Neural progenitor cell (in vitro differentiated cells): ENCODE results near the gene SLC10A3. TPM values are rescaled to one million over a fixed set of nuclear protein-coding genes. Genes with fewer than 3 reads are reported as not detected.

Experiments used
- DNase-seq: peaks from one replicate; pipeline ENCODE4 v3.0.0-alpha.2; 2016; ENCODE audit warnings: low spot score
- H2AFZ ChIP-seq: fragments of 200-600 bp; sonication (generic); replicated peaks from 2 replicates; pipeline ENCODE4 v1.6.1; 2016; ENCODE audit warnings: antibody characterized with exemption
- H3F3A ChIP-seq: fragments of 200-600 bp; sonication (generic); 2 replicates; pipeline ENCODE4 v1.6.1; 2016; ENCODE audit warnings: antibody characterized with exemption, low read depth
- H3K27ac ChIP-seq: fragments of 200-600 bp; sonication (generic); 2 replicates; pipeline ENCODE4 v1.5.1; 2016; ENCODE audit warnings: mild to moderate bottlenecking
- H3K27me3 ChIP-seq: fragments of 200-600 bp; sonication (generic); 2 replicates; pipeline ENCODE4 v1.6.1; 2016; ENCODE audit warnings: mild to moderate bottlenecking, moderate library complexity
- H3K36me3 ChIP-seq: fragments of 200-600 bp; sonication (generic); 2 replicates; pipeline ENCODE4 v1.5.1; 2016
- H3K4me1 ChIP-seq: fragments of 200-600 bp; sonication (generic); 2 replicates; pipeline ENCODE4 v1.6.1; 2016; ENCODE audit warnings: mixed run types
- H3K4me2 ChIP-seq: fragments of 200-600 bp; sonication (generic); 2 replicates; pipeline ENCODE4 v1.6.1; 2016
- H3K4me3 ChIP-seq: fragments of 200-600 bp; sonication (generic); 2 replicates; pipeline ENCODE4 v1.5.1; 2016
- H3K79me2 ChIP-seq: fragments of 200-600 bp; sonication (generic); 2 replicates; pipeline ENCODE4 v1.6.1; 2016; ENCODE audit warnings: low read depth
- H3K9ac ChIP-seq: fragments of 200-600 bp; sonication (generic); 2 replicates; pipeline ENCODE4 v1.6.1; 2016
- H3K9me3 ChIP-seq: fragments of 200-600 bp; sonication (generic); 2 replicates; pipeline ENCODE4 v1.5.1; 2016; ENCODE audit warnings: low read depth
- H4K20me1 ChIP-seq: fragments of 200-600 bp; sonication (generic); 2 replicates; pipeline ENCODE4 v1.6.1; 2016; ENCODE audit warnings: low read depth
- H3K27ac Mint-ChIP-seq: 3 replicates; pipeline ENCODE4 v1.8.0; 2021; ENCODE audit warnings: mixed read lengths
- H3K27me3 Mint-ChIP-seq: 2 replicates; pipeline ENCODE4 v1.8.0; 2022; ENCODE audit warnings: low read depth, mild to moderate bottlenecking, inconsistent platforms, moderate library complexity, mixed read lengths; ENCODE audit not compliant: insufficient read depth
- H3K36me3 Mint-ChIP-seq: 3 replicates; pipeline ENCODE4 v1.8.0; 2021; ENCODE audit warnings: mixed read lengths
- H3K4me1 Mint-ChIP-seq: 3 replicates; pipeline ENCODE4 v1.8.0; 2021; ENCODE audit warnings: mixed read lengths
- H3K4me3 Mint-ChIP-seq: 3 replicates; pipeline ENCODE4 v1.8.0; 2021; ENCODE audit warnings: mild to moderate bottlenecking, moderate library complexity, mixed read lengths
- H3K9me3 Mint-ChIP-seq: 3 replicates; pipeline ENCODE4 v1.8.0; 2020; ENCODE audit warnings: mixed read lengths
- CTCF ChIP-seq: fragments of 200-600 bp; sonication (generic); IDR thresholded peaks from 2 replicates; pipeline ENCODE4 v1.5.1; 2017; ENCODE audit warnings: antibody characterized with exemption, mild to moderate bottlenecking
- EZH2 ChIP-seq: fragments of 200-600 bp; sonication (generic); IDR thresholded peaks from 2 replicates; pipeline ENCODE4 v1.6.1; 2017; ENCODE audit warnings: antibody characterized with exemption, mild to moderate bottlenecking, moderate library complexity
- EZH2phosphoT487 ChIP-seq: fragments of 200-600 bp; sonication (generic); IDR thresholded peaks from 2 replicates; pipeline ENCODE4 v1.6.1; 2017; ENCODE audit warnings: antibody characterized with exemption
- total RNA-seq: library from RNA; depleted of rRNA; stranded (reverse); fragments of >200 nt; gene quantifications from 2 replicates; pipeline ENCODE4 v1.2.3, GENCODE V29; 2015; ENCODE audit warnings: low replicate concordance

SLC10A3 gene
- total RNA-seq, 1 donor from 2014 or later, result 3.5 TPM

DNA sequence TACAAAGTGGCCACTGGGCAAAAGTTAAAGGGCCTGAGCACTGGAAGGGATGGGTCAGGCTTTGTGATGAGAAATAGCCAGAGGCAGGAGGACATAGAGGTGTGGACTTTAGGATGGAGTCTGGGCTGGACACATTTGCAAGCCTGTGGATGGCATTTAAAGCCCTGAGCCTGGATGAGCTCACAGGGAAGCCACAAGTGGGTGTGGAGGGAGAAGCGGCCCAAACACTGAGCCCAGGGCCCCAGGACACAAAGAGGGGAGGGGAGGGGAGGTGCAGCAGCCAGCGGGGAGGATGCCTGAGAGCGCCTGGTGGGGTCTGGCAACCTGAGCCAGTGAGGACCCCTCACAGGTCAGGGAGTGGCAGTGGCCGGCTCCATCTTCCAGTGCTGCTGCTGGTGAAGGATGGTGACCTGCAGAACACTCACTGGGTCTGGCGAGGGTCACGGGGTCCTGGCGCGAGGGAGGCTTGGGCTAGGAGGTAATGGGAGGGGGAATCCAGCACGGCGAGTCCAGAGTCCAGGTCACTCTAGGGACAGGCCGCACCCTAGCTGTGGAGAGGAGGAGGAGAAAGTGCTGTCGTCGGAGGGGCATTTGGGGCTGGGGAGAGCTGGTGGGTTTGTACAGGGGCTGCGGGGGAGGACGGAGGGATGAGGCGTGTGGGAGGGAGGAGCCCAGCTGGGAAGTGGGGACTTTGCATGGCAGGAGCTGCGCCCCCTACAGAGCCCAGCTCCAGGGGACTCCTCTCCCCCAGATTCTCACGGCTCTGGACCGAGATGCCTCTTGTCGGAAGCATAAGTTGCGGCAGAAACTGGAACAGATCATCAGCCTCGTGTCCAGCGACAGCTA is 18.4 kb downstream of the SLC10A3 start:
- Histone ChIP-seq H4K20me1 (no peaks in the 10 kb centered on the region), H3F3A (no peaks in the 10 kb centered on the region), H3K27me3 (no peaks in the 10 kb centered on the region), H3K79me2 (no peaks in the 10 kb centered on the region), H2AFZ (no peak overlapping the region), H3K9me3 (no peaks in the 10 kb centered on the region), H3K9ac (no peak overlapping the region), H3K36me3 (no peaks in the 10 kb centered on the region), H3K4me2 (no peak overlapping the region), H3K4me1 (no peaks in the 10 kb centered on the region), H3K27ac (no peak overlapping the region), H3K4me3 (no peak overlapping the region)
- H3K36me3 Mint-ChIP-seq, result peaks cover 15% of the 10 kb centered on the region
- H3K27ac Mint-ChIP-seq, result no peak overlapping the region
- peaks cover 3% of the 10 kb centered on the region for H3K27me3 Mint-ChIP-seq
- H3K4me3 Mint-ChIP-seq, result no peak overlapping the region
- peaks cover 19% of the 10 kb centered on the region for H3K9me3 Mint-ChIP-seq
- no peak for DNase-seq
- TF ChIP-seq CTCF (no peak), EZH2 (no peak), EZH2phosphoT487 (no peak)
- H3K4me1 Mint-ChIP-seq, result no peaks in the 10 kb centered on the region

DNA sequence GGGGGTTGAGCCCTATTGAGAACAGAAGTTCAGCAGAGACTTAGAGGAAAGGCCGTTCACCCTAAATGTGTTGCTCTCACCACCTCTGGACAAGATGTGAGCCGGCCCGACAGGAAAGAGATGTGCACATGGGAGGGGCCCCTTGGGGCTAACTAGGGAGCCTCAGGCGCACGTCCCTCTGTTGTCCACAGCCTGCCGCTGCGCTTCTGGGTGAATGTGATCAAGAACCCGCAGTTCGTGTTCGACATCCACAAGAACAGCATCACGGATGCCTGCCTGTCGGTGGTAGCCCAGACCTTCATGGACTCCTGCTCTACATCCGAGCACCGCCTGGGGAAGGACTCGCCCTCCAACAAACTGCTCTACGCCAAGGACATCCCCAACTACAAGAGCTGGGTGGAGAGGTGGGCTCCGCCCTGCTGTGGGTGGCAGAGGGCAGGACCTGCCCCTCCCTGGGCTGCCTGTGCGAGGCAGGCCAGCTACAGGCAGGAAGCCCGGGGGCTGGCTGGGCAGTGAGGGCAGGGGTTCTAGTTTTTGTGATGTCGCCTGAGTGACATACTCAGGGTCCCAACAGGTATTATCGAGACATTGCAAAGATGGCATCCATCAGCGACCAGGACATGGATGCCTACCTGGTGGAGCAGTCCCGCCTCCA is 19.4 kb downstream of the SLC10A3 start:
- DNase-seq, result no peak
- Histone ChIP-seq H3K9ac (no peak overlapping the region), H3K4me3 (no peak overlapping the region), H3K9me3 (no peaks in the 10 kb centered on the region), H4K20me1 (no peaks in the 10 kb centered on the region), H3F3A (no peaks in the 10 kb centered on the region), H3K27ac (no peak overlapping the region), H3K79me2 (no peaks in the 10 kb centered on the region), H3K36me3 (no peaks in the 10 kb centered on the region), H3K27me3 (no peaks in the 10 kb centered on the region), H3K4me1 (no peaks in the 10 kb centered on the region), H3K4me2 (no peak overlapping the region), H2AFZ (no peak overlapping the region)
- TF ChIP-seq CTCF, result no peak
- no peak for TF ChIP-seq EZH2
- no peak for TF ChIP-seq EZH2phosphoT487
- Mint-ChIP-seq H3K4me3 (no peak overlapping the region), H3K4me1 (no peaks in the 10 kb centered on the region), H3K27ac (no peak overlapping the region), H3K9me3 (peaks cover 13% of the 10 kb centered on the region), H3K36me3 (peaks cover 11% of the 10 kb centered on the region), H3K27me3 (peaks cover 3% of the 10 kb centered on the region)

DNA sequence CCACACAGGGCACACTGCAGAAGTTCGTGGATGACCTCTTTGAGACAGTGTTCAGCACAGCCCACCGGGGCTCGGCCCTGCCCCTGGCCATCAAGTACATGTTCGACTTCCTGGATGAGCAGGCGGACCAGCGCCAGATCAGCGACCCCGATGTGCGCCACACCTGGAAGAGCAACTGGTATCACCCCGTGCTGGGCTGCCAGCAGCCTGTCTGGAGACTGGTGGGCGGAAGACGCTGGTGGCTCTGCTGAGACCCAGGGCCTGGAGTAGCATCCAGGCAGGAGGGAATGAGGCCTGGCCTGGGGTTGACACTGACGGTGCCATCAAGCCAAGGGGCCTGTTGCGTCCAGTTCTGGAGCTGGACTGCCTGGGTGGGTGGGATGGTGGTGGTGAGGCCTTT is 20.0 kb downstream of the SLC10A3 start:
- no peak overlapping the region for H2AFZ ChIP-seq
- Mint-ChIP-seq H3K27me3 (no peaks in the 10 kb centered on the region), H3K36me3 (peaks cover 8% of the 10 kb centered on the region), H3K4me1 (no peaks in the 10 kb centered on the region), H3K27ac (no peak overlapping the region), H3K4me3 (no peak overlapping the region), H3K9me3 (peaks cover 9% of the 10 kb centered on the region)
- DNase-seq, result no peak
- no peaks in the 10 kb centered on the region for H3K36me3 ChIP-seq
- no peak overlapping the region for H3K9ac ChIP-seq
- no peak overlapping the region for H3K27ac ChIP-seq
- H3K4me2 ChIP-seq, result no peak overlapping the region
- no peaks in the 10 kb centered on the region for H3K4me1 ChIP-seq
- no peak overlapping the region for H3K4me3 ChIP-seq
- TF ChIP-seq CTCF (no peak), EZH2phosphoT487 (no peak), EZH2 (no peak)
- H3K27me3 ChIP-seq, result no peaks in the 10 kb centered on the region
- no peaks in the 10 kb centered on the region for H3F3A ChIP-seq
- H3K9me3 ChIP-seq, result no peaks in the 10 kb centered on the region
- no peaks in the 10 kb centered on the region for H3K79me2 ChIP-seq
- no peaks in the 10 kb centered on the region for H4K20me1 ChIP-seq
